ENCODE results near the gene METTL1.

METTL1 gene

GRCh38 chr12:57769594-57769993 is 2.3 kb downstream of the METTL1 start:
- peaks cover 11% of the 10 kb centered on the region for H3K4me1 ChIP-seq (ENCODE audit: insufficient read depth, low read length, poor library complexity, severe bottlenecking)
- TF ChIP-seq EZH2phosphoT487 (IDR thresholded peaks at IDR 0.05; ENCODE audit: borderline replicate concordance) (no peak), CTCF (conservative IDR thresholded peaks at IDR 0.05; ENCODE audit: low read length) (no peak)
- H4K20me1 ChIP-seq (ENCODE audit: insufficient read depth, low read length, poor library complexity, severe bottlenecking) = no peaks in the 10 kb centered on the region
- H3K4me2 ChIP-seq (ENCODE audit: low read depth, low read length, poor library complexity, severe bottlenecking) = no peak overlapping the region
- H3K4me3 ChIP-seq (ENCODE audit: low read length, poor library complexity, severe bottlenecking) = no peak overlapping the region
- no peaks in the 10 kb centered on the region for H3K36me3 ChIP-seq (ENCODE audit: insufficient read depth, low read length)
- H2AFZ ChIP-seq (ENCODE audit: low read length) = no peak overlapping the region
- peaks cover 17% of the 10 kb centered on the region for H3K79me2 ChIP-seq (ENCODE audit: insufficient read depth, low read length)
- H3K9ac ChIP-seq (ENCODE audit: low read depth, low read length, poor library complexity, severe bottlenecking) = no peak overlapping the region
- no peaks in the 10 kb centered on the region for H3K9me3 ChIP-seq (ENCODE audit: insufficient read depth, low read depth, low read length)
- H3K27me3 ChIP-seq (ENCODE audit: insufficient read depth, low read length, poor library complexity, severe bottlenecking) = no peaks in the 10 kb centered on the region
- no peaks in the 10 kb centered on the region for H3K9me2 ChIP-seq (replicated peaks; ENCODE audit: low read depth, low read length)
- H3F3A ChIP-seq (ENCODE audit: low read depth) = no peaks in the 10 kb centered on the region

- Histone ChIP-seq H3K4me3 (ENCODE audit: low read length, poor library complexity, severe bottlenecking) (no peak overlapping the region), H3K27me3 (ENCODE audit: insufficient read depth, low read length, poor library complexity, severe bottlenecking) (no peaks in the 10 kb centered on the region), H3F3A (ENCODE audit: low read depth) (no peaks in the 10 kb centered on the region), H3K9me3 (ENCODE audit: insufficient read depth, low read depth, low read length) (no peaks in the 10 kb centered on the region), H3K9ac (ENCODE audit: low read depth, low read length, poor library complexity, severe bottlenecking) (no peak overlapping the region), H3K36me3 (ENCODE audit: insufficient read depth, low read length) (no peaks in the 10 kb centered on the region), H3K79me2 (ENCODE audit: insufficient read depth, low read length) (peaks cover 11% of the 10 kb centered on the region), H3K4me2 (ENCODE audit: low read depth, low read length, poor library complexity, severe bottlenecking) (no peak overlapping the region), H2AFZ (ENCODE audit: low read length) (no peak overlapping the region), H4K20me1 (ENCODE audit: insufficient read depth, low read length, poor library complexity, severe bottlenecking) (no peaks in the 10 kb centered on the region), H3K4me1 (ENCODE audit: insufficient read depth, low read length, poor library complexity, severe bottlenecking) (peaks cover 11% of the 10 kb centered on the region), H3K9me2 (replicated peaks; ENCODE audit: low read depth, low read length) (no peaks in the 10 kb centered on the region)
- no peak for TF ChIP-seq EZH2phosphoT487 (IDR thresholded peaks at IDR 0.05; ENCODE audit: borderline replicate concordance)
- no peak for TF ChIP-seq CTCF (conservative IDR thresholded peaks at IDR 0.05; ENCODE audit: low read length)
Observed at GRCh38 chr12:57767876-57768275, 4.0 kb downstream of the METTL1 start.

- Histone ChIP-seq H3K9me2 (replicated peaks; ENCODE audit: low read depth, low read length) (no peaks in the 10 kb centered on the region), H3K4me1 (ENCODE audit: insufficient read depth, low read length, poor library complexity, severe bottlenecking) (peaks cover 11% of the 10 kb centered on the region), H4K20me1 (ENCODE audit: insufficient read depth, low read length, poor library complexity, severe bottlenecking) (no peaks in the 10 kb centered on the region), H3K4me3 (ENCODE audit: low read length, poor library complexity, severe bottlenecking) (no peak overlapping the region), H3K9me3 (ENCODE audit: insufficient read depth, low read depth, low read length) (no peaks in the 10 kb centered on the region), H3K79me2 (ENCODE audit: insufficient read depth, low read length) (peaks cover 11% of the 10 kb centered on the region), H3F3A (ENCODE audit: low read depth) (no peaks in the 10 kb centered on the region), H3K27me3 (ENCODE audit: insufficient read depth, low read length, poor library complexity, severe bottlenecking) (no peaks in the 10 kb centered on the region), H2AFZ (ENCODE audit: low read length) (no peak overlapping the region), H3K9ac (ENCODE audit: low read depth, low read length, poor library complexity, severe bottlenecking) (no peak overlapping the region), H3K36me3 (ENCODE audit: insufficient read depth, low read length) (no peaks in the 10 kb centered on the region), H3K4me2 (ENCODE audit: low read depth, low read length, poor library complexity, severe bottlenecking) (no peak overlapping the region)
- TF ChIP-seq CTCF (conservative IDR thresholded peaks at IDR 0.05; ENCODE audit: low read length) (no peak), EZH2phosphoT487 (IDR thresholded peaks at IDR 0.05; ENCODE audit: borderline replicate concordance) (no peak)
Observed at GRCh38 chr12:57767305-57767698, 4.6 kb downstream of the METTL1 start.

All from Loucy (cell line).